HUES48 (cell line): ENCODE data around the gene PDS5A.
A peak's percentile ranks its signal among the peaks of the same experiment; 100 is the strongest.
"Not testable (repeated sequence)": the region's sequence is repeated elsewhere in the genome, so short reads cannot be mapped to it uniquely, and the experiment has no call there.

Experiments
- H3K27ac ChIP-seq: one replicate; pipeline ENCODE4 v1.7.0; 2013; ENCODE audit warnings: low read depth, low read length, inconsistent platforms
- H3K27me3 ChIP-seq: 2 replicates; pipeline ENCODE4 v1.6.1; 2013; ENCODE audit warnings: mild to moderate bottlenecking, low read length; ENCODE audit not compliant: control insufficient read depth, insufficient read depth
- H3K36me3 ChIP-seq: 2 replicates; pipeline ENCODE4 v1.6.1; 2013; ENCODE audit warnings: low read length; ENCODE audit not compliant: control insufficient read depth, insufficient read depth
- H3K4me1 ChIP-seq: 2 replicates; pipeline ENCODE4 v1.6.1; 2013; ENCODE audit warnings: mild to moderate bottlenecking, low read length; ENCODE audit not compliant: control insufficient read depth, insufficient read depth
- H3K4me3 ChIP-seq: 2 replicates; pipeline ENCODE4 v1.5.1; 2013; ENCODE audit warnings: mild to moderate bottlenecking, low read depth, low read length
- H3K9ac ChIP-seq: 2 replicates; pipeline ENCODE4 v1.6.1; 2013; ENCODE audit warnings: mild to moderate bottlenecking, low read depth, low read length, moderate library complexity
- H3K9me3 ChIP-seq: 2 replicates; pipeline ENCODE4 v1.6.1; 2013; ENCODE audit warnings: low read length; ENCODE audit not compliant: control insufficient read depth, insufficient read depth

PDS5A gene

GRCh38 chr4:39977489-39978377, at the start of gene PDS5A:
Gene PDS5A (minus strand): TSS chr4:39977911. CDS start chr4:39976577, 1,334 bp downstream.
- H3K4me3 ChIP-seq, result peak within 1 kb of the TSS; percentile 86
- H3K4me1 ChIP-seq, result peaks cover 23% of the 10 kb centered on the region
- H3K36me3 ChIP-seq, result peaks cover 32% of the 10 kb centered on the region
- H3K9me3 ChIP-seq, result no peaks in the 10 kb centered on the region
- peak within 1 kb of the TSS; percentile 90 for H3K9ac ChIP-seq
- no peaks in the 10 kb centered on the region for H3K27me3 ChIP-seq
- peak within 1 kb of the TSS; percentile 88 for H3K27ac ChIP-seq

GRCh38 chr4:40024049-40024448, 46.3 kb upstream of the PDS5A start:
- not testable (repeated sequence) for H3K9me3 ChIP-seq, H3K4me3 ChIP-seq, H3K9ac ChIP-seq, H3K27me3 ChIP-seq, H3K27ac ChIP-seq, H3K4me1 ChIP-seq, H3K36me3 ChIP-seq

- H3K36me3 ChIP-seq, H3K27ac ChIP-seq, H3K4me1 ChIP-seq, H3K9me3 ChIP-seq, H3K9ac ChIP-seq, H3K27me3 ChIP-seq, H3K4me3 ChIP-seq: not testable (repeated sequence)
These were observed 43.4 kb upstream of the PDS5A start for GRCh38 chr4:40021116-40021515.

GRCh38 chr4:40020221-40020620, 42.5 kb upstream of the PDS5A start:
- H3K4me3 ChIP-seq, result no peak overlapping the region
- H3K36me3 ChIP-seq, result no peaks in the 10 kb centered on the region
- H3K9ac ChIP-seq, result no peak overlapping the region
- no peaks in the 10 kb centered on the region for H3K4me1 ChIP-seq
- no peaks in the 10 kb centered on the region for H3K27me3 ChIP-seq
- H3K9me3 ChIP-seq, result no peaks in the 10 kb centered on the region
- H3K27ac ChIP-seq, result no peak overlapping the region

GRCh38 chr4:40016007-40016406, 38.3 kb upstream of the PDS5A start:
- Histone ChIP-seq H3K27me3 (no peaks in the 10 kb centered on the region), H3K9ac (no peak overlapping the region), H3K27ac (no peak overlapping the region), H3K9me3 (no peaks in the 10 kb centered on the region), H3K4me3 (no peak overlapping the region), H3K36me3 (no peaks in the 10 kb centered on the region), H3K4me1 (no peaks in the 10 kb centered on the region)

- no peak overlapping the region for H3K4me3 ChIP-seq
- no peak overlapping the region for H3K27ac ChIP-seq
- H3K9me3 ChIP-seq, result no peaks in the 10 kb centered on the region
- H3K27me3 ChIP-seq, result no peaks in the 10 kb centered on the region
- H3K9ac ChIP-seq, result no peak overlapping the region
- no peaks in the 10 kb centered on the region for H3K4me1 ChIP-seq
- H3K36me3 ChIP-seq, result no peaks in the 10 kb centered on the region
These were observed 26.3 kb upstream of the PDS5A start for GRCh38 chr4:40003986-40004385.

GRCh38 chr4:40000711-40001110, 23.0 kb upstream of the PDS5A start:
- Histone ChIP-seq H3K4me3 (no peak overlapping the region), H3K27ac (no peak overlapping the region), H3K4me1 (no peaks in the 10 kb centered on the region), H3K9ac (no peak overlapping the region), H3K36me3 (no peaks in the 10 kb centered on the region), H3K9me3 (no peaks in the 10 kb centered on the region), H3K27me3 (no peaks in the 10 kb centered on the region)

GRCh38 chr4:39998659-39999345, 21.1 kb upstream of the PDS5A start:
- no peaks in the 10 kb centered on the region for H3K27me3 ChIP-seq
- H3K9me3 ChIP-seq, result no peaks in the 10 kb centered on the region
- H3K36me3 ChIP-seq, result no peaks in the 10 kb centered on the region
- no peak overlapping the region for H3K4me3 ChIP-seq
- no peak overlapping the region for H3K27ac ChIP-seq
- no peaks in the 10 kb centered on the region for H3K4me1 ChIP-seq
- H3K9ac ChIP-seq, result no peak overlapping the region

- Histone ChIP-seq H3K4me1 (no peaks in the 10 kb centered on the region), H3K27ac (no peak overlapping the region), H3K9me3 (no peaks in the 10 kb centered on the region), H3K36me3 (no peaks in the 10 kb centered on the region), H3K4me3 (no peak overlapping the region), H3K9ac (no peak overlapping the region), H3K27me3 (no peaks in the 10 kb centered on the region)
These were observed 19.1 kb upstream of the PDS5A start for GRCh38 chr4:39996811-39997210.

- no peaks in the 10 kb centered on the region for H3K9me3 ChIP-seq
- H3K27ac ChIP-seq, result no peak overlapping the region
- no peak overlapping the region for H3K4me3 ChIP-seq
- no peaks in the 10 kb centered on the region for H3K4me1 ChIP-seq
- no peak overlapping the region for H3K9ac ChIP-seq
- H3K27me3 ChIP-seq, result no peaks in the 10 kb centered on the region
- H3K36me3 ChIP-seq, result no peaks in the 10 kb centered on the region
These were observed 16.7 kb upstream of the PDS5A start for GRCh38 chr4:39994406-39994805.

- not testable (repeated sequence) for H3K9me3 ChIP-seq, H3K27ac ChIP-seq, H3K9ac ChIP-seq, H3K36me3 ChIP-seq, H3K4me1 ChIP-seq, H3K4me3 ChIP-seq, H3K27me3 ChIP-seq
These were observed 11.7 kb upstream of the PDS5A start for GRCh38 chr4:39989381-39989780.
